SHP77 treated with DMSO at 0.1 percent for 48 hours (cell line): ENCODE data around the gene CYTH4.
"Not testable (repeated sequence)": the region's sequence is repeated elsewhere in the genome, so short reads cannot be mapped to it uniquely, and the experiment has no call there.

Experiments used
- DNase-seq: peaks from one replicate; lab custom pipeline; 2025; lab: John Stamatoyannopoulos, UW

The CYTH4 gene

DNA sequence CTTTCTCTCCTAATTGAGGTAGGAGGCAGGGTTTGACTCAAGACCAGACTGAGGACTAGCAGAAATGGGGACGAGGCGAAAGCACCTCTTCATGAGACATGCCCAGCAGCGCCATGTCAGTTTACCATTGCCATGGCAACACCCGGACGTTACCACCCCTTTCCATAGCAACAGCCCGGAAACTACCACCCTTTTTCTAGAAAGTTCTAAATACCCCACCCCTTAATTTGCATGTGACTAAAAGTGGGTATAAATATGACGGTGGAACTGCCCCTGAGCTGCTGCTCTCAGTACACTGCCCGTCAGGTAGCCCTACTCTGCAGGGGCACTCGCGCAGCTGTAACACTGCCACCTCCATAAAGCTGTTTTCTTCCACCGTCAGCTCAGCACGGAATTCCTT, 32.3 kb upstream of the CYTH4 start:
- DNase-seq = no peak

DNA sequence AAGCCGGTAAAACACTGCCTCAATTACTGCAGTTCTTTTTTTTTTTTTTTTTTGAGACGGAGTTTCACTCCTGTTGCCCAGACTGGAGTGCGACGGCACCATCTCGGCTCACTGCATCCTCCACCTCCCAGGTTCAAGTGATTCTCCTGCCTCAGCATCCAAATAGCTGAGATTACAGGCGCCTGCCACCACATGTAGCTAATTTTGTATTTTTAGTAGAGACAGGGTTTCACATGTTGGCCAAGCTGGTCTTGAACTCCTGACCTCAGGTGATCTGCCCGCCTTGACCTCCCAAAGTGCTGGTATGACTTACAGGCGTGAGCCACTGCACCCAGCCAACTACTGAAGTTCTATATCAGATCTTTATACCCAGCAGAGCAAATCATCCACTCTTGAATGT, 30.5 kb upstream of the CYTH4 start:
- not testable (repeated sequence) for DNase-seq

DNA sequence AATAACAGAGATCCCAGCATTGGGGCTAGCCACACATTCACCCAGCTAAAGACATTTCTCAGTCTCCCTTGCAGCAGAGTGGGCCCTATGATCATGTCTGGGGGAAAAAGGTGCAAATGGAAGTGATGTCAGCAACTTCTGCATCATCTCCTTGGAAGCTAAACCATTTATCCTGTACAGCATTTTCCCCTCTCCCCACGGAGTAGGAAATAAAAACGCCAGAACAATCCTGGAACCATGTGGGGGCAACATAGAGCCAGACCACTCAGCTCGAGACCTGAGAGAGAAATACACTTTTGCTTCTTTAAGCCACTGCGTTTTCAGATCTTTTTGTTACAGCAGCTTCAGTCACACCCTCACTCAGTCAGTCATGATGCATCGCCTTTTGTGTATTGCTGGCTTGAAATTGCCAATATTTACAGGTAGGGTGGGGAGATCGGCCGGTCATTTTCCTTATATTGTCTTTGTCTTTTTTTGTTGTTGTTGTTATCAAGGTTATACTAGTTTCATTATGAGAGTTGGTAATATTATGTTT, 29.1 kb upstream of the CYTH4 start:
- no peak for DNase-seq

DNA sequence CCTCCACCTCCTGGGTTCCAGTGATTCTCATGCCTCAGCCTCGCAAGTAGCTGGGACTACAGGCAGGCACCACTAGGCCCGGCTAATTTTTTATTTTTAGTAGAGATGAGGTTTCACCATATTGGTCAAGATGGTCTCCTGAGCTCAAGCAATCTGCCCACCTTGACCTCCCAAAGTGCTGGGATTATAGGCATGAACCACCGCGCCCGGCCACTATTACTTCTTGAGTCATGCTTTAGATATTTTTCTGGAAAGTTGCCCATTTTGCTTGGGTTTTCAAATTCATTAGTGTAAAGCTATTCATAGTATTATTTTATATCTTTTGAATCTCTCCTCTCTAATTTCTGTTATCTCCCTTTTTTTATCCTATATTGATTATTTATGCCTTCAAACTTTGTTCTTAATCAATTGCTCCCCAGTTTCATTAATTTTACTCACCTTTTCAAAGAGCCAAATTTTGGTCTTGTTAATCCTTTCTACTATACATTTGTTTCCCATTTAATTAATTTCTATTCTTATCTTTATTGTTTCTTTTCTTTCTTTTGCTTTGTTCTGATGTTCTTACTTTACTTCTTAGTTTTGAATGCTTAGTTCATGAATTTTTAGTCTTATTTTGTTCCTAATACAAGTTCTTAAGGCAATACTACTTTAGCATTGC, 28.0 kb upstream of the CYTH4 start:
- no peak for DNase-seq

DNA sequence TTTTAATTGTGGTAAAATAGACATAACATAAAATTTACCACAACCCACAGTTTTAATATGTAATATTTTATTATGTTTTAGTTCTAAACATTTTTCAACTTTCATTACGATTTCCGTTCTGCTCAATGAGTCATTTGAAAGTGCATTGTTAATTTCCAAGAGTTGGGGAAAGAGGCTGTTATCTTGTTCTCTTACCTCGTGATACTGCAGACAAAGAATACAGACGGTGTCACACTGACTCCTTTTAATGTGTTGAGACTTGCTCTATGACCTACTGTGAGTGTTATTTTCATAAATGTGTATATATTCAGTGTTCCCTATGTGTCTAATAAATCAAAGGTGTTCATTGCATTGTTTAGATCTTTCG, 27.5 kb upstream of the CYTH4 start:
- DNase-seq = no peak

DNA sequence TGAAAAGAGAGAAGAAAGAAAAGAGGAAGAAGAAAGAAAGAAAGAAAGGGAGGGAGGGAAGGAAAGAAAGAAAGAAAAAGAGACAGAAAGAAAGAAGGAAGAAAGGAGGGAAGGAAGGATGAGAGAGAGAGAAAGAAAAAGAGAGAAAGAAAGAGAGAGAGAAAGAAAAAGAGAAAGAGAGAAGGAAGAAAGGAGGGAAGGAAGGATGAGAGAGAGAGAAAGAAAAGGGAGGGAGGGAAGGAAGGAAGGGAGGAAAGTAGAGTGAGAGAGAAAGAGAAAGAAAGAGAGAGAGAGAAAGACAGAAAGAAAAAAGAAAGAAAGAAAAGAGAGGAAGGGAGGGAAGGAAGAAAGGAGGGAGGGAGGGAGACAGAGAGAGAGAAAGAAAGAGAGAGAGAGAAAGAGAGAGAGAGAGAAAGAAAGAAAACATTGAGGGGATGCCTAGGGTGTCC, 26.7 kb upstream of the CYTH4 start:
- DNase-seq = no peak

DNA sequence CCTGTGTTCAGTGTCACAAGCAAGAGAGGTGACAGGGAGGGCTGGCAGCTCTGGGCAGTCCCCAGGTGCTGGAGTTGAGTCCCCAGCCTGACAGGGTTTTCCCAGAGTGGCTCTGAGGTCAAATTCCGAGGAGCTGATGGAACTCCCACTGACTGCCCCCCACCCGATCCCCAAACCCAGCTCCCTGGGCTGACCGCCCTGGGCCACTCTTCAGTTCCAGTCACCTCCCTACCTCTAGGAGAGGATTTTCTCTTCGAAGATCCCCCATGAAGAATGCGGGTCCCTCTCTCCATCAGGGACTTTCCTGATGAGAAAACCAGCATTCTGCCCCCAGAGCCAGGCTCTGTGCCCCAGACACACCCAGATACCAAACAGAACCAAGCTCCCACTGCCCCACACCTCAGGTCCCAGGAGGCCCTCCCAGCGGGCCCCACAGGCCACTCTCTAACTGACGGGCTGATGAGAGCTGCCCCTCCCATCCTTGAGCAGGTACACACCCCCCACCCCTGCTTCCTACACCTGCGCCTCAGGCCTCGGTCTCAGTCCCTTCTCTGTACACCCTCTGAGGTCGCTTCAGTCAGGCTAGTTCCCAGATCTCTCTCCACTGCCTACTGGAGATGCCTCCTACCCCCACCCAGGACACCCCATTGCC, 26.1 kb upstream of the CYTH4 start:
- no peak for DNase-seq

DNA sequence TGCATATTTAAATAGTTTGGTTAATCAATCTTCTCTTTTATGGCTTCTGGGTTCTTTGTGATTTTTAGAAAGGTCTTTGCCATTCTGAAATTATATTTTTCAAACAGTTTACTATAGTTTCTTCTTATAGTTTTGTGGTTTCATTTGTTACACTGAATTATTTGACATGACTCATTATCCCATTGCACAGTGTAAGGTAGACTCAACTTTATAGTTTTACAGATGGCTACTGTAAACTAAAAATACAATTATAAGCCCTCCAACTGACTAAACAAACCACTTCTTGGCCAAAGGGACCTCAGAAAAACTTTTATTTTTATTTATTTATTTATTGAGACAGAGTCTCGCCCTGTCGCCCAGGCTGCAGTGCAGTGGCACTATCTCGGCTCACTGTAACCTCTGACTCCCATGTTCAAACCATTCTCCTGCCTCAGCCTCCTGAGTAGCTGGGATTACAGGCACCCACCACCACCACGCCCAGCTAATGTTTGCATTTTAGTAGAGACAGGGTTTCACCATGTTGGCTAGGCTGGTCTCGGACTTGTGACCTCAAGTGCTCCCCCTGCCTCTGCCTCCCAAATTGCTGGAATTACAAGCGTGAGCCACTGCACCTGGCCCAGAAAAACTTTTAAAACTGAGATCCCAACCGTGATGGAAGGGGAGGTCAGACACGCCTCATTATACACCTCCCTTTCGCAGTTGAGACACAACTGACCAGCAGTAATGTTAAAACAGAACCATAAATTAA, 24.1 kb upstream of the CYTH4 start:
- DNase-seq = no peak

DNA sequence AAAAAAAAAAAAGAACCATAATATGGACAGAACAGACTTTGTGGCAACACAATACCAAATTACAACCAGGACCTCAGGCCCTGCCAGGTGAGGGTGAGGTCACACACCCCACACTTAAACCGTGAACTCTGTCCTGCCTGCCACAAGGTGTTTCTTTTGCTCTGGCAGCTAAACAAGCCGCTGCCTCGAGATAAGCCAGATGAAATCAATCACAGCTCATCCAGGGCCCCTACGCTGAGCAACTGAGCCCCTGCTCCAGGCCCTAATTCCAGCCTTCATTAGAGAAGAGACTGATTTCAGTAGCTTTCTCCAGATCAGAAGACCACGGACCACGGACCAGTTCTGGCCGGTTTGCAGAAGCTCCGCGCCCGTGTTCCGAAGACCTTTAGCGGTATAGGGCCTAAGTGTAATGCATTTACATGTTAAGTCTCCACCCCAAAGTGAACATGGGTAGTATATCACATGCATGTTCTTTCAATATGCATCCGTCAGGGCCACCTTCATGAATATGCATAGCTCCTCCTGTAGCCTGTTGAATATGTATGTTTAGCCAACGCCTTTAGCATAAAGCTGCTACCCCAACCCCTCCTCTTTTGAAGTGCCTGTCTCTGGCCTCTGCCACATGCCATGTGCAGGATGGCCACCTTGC, 23.4 kb upstream of the CYTH4 start:
- DNase-seq = no peak

DNA sequence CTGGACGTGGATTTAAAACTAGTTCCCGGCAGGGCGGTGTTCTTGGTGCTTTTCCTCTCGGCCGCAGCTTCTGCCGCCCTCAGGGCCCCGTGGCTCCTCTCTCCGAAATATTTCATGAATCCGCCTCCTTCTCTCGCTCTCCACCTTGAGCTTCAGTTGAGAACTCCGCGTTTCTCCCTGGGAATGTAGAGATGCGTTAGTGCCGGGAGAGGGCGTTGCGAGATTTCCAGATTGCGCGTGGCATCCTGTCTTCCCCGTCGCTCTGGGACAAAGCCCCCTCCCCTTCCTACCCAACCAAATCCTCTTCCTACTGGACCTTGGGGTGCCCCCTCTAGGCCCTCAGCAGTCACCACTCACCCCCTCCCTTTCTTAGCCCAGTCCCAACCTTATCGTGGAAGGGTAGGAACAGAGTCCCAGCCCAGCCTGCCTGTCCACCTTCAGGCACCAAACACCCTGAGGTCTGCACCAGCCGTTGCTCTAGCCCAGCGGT, 22.7 kb upstream of the CYTH4 start:
- DNase-seq = no peak

DNA sequence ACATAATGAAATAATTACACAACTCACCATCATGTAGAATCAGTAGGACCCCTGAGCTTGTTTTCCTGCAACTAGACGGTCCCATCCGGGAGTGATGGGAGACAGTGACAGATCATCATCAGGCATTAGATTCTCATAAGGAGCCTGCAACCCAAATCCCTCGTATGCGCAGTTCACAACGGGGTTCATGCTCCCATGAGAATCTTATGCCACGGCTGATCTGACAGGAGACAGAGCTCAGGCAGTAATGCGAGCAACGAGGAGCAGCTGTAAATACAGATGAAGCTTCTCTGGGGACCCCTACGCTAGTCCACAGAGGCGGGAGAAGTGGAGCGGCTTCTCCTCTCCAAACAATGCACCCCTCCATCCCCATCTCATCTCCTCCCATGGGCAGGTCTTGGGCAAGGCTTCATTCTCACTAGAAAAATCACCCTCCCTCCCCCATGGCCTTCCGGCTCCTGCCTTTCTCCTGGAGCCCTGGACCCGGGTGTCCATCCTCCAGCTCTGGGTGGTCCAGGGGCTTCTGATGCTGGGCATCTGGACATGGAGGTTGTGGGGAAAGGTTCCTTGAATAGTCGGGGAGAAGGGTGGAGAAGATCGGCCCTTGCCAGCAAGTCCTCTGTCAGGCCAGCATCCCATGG, 22.0 kb upstream of the CYTH4 start:
- no peak for DNase-seq

DNA sequence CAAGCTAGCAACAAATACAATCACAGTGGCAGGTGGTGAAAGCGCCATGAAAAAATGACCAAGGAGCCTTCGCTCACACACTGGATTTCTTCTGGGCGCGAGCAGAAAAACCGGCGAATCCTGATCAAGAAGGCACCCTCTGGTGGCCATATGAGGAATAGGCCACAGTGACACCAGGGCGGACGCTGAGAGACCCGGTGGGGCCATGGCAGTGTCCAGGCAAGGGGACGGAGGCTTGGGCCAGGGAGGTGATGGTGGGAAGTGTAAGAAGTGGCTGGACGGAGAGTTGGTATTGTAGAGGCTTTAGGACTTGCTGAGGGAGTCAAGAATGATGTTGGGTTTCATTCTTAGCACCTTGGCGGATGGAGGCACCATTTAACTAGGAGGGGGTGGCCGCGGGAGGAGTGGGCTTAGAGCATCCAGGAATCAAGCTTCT, 21.4 kb upstream of the CYTH4 start:
- no peak for DNase-seq

DNA sequence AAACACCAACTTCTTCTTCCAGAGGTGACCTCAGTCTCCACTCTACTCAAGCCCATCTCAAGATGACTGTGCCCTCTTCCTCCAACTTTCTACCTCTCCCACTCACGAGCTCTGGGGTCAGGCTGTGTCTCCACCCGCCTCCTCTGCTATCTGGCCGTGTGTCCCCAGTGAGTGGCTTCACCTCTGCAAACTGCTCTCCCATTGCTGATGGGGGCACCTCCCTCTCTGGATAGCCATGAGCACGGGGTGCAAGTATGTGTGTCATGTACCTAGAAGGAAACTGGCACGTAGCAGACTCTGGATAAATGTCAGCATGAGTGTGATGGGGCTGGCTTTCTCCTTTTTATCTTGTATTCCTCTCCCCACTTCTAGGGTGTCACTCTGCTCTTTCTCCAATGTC, 20.0 kb upstream of the CYTH4 start:
- DNase-seq = no peak

DNA sequence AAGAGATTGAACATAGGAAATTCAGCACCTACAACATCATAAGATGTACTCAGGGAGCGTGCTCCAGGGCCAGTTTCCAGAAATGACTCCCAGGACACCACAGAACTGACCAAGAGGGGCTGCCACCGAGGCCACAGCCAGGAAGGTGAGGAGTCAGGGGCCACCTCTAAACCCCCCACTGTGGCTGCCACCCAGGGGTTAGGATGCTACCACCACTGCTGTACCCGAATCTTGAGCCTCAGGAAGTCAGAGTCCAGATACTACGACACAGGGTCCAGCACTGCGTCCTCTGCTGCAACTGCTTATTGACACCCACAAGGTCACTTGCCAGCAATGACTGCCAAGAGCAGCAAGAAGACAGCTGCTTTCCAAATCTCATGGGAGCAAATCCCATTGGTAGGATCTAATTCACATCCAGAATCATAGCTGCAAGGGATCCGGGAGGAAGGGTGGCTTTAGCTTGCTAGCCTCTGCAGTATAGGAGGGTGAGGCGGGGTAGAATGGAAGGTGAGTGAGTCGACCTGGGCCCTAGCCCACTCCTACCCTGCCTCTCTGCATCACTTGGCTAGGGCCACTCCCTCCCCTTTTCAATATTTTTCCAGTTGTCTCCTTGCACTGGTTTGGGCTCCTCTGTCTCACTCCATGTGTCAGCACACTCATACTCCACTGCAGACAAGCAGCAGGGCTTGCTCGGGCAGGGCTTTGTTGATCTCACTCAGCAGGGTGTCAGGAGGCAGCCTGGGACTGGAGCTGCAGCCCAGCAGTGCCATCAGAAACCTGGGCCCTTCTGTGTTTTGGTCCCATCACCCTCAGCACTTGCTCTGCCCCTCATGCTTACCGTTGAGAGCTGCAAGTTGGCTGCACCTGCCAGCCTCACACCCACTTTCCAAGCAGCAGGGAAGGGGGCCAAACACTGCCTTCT, 18.1 kb upstream of the CYTH4 start:
- no peak for DNase-seq

DNA sequence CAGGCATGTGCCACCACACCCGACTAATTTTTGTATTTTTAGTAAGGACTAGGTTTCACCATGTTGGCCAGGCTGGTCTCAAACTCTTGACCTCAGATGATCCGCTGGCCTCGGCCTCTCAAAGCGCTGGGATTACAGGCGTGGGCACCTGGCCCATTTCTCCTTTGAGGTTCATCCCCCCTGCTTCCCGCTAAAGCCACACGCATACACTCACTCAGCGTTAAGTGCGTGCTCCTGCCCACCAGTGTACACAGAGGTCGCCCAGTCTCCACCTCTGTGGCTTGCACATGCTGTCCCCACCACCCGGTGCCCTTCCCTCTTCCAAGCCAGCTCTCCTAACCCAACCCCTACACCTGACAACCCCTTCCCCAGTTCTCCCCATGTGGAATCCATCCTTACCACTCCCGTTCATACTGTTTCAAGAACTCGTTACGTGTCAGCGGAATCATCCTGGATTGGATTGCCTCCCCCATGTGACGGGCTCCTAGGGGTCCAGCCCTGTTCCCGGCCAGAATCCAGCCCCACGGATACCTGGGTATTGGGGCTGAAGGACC, 15.7 kb upstream of the CYTH4 start:
- DNase-seq = no peak

DNA sequence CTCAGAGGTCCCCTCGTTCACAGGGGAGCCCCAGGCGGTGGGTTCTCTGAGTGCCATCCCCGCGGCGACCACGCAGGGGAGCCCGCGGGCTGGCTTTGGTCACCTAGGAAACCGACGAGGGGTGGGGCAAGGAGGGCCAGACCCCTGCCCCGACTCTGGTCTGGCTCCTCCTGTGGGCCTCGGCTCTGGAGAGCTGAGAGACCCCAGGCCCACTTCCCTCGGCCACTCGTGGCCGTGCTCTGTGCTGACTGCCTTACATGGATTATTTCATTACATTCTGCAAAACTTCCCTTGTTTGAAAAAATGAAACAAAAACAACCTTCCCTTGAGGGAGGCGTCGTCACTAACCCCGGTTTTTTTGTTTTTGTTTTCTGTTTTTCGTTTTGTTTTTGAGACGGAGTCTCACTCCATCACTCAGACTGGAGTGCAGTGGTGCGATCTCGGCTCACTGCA, 15.1 kb upstream of the CYTH4 start:
- DNase-seq = no peak

DNA sequence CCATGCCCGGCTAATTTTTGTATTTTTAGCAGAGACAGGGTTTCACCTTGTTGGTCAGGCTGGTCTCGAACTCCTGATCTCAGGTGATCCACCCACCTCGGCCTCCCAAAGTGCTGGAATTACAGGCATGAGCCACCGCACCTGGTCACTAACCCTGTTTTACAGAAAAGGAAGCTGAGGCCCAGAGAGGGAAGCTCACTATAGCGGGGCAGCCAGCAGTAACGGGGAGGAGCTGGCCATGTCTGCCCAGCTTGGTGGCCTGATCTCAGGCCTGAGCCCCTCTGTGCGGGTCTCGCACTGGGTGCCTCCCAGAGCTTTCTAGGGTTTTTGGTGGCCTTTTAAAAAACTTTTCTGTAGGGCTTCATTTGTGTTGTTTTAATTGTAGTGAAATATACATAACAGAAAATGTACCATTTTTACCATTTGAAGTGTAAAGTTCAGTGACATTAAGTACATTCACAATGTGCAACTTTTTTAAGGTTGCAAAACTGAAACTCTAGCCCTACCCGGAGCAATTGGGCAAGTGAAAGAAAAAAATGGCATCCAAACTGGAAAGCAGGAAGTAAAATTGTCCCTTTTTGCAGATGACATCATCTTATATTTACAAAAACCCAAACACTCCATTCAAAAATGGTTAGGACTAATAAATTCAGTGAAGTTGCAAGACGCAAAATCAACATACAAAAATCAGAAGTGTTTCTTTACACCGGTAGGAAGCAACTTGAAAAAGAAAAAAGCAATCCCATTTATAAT, 14.5 kb upstream of the CYTH4 start:
- no peak for DNase-seq

DNA sequence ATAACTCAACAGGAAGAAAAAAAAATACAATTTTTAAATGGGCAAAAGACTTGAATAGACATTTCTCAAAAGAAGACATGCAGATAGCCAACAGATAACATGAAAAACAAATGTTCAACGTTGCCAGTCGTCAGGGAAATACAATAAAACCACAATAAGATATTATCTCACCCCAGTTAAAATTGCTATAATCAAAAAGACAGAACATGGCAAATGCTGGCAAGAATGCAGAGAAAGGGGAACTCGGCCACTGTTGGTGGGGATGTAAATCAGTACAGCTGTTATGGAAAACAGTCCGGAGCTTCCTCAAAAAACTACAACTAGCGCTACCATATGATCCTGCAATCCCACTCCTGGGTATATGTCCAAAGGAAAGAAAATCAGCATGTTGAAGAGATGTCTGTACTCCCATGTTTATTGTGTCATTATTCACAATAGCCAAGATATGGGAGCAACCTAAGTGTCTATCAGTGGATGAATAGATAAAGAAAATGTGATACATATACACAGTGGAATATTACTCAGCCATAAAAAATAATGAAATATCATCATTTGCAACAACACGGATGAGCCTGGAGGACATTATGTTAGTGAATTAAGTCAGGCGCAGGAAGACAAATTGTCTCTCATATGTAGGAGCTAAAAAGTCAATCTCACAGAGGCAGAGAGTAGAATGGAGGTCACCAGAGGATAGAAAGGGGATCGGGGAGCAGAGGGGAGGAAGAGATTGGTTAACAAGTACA, 12.2 kb upstream of the CYTH4 start:
- no peak for DNase-seq
